Measurements from ENCODE around the gene HELZ.

Gene HELZ

GRCh38 chr17:67033613-67034012 lies 211.4 kb downstream of the HELZ start:
- no peak overlapping the region for H3K27ac ChIP-seq (ENCODE audit: extremely low read depth, low read depth, low read length)
- no peaks in the 10 kb centered on the region for H3K36me3 ChIP-seq (ENCODE audit: control insufficient read depth in 2 of 2, insufficient read depth in 1 of 2, low read length in 2 of 2)
- no peak overlapping the region for H3K4me3 ChIP-seq (ENCODE audit: low read depth, low read length)
- H3K9me3 ChIP-seq (ENCODE audit: control insufficient read depth, insufficient read depth, low read depth, low read length), result no peaks in the 10 kb centered on the region
- no peak for TF ChIP-seq ZNF518A (tag by site-specific recombination; conservative IDR thresholded peaks at IDR 0.05; ENCODE audit: low read depth)
- no peak for TF ChIP-seq ZNF626 (tag by site-specific recombination; IDR thresholded peaks at IDR 0.05)
- no peak for TF ChIP-seq ZFP69B (tag by site-specific recombination; IDR thresholded peaks at IDR 0.05)
- TF ChIP-seq GLIS2 (tag by site-specific recombination; IDR thresholded peaks at IDR 0.05), result no peak
- no peak for TF ChIP-seq ZFP37 (tag by site-specific recombination; IDR thresholded peaks at IDR 0.05)
- no peak for TF ChIP-seq ZNF707 (tag by site-specific recombination; IDR thresholded peaks at IDR 0.05)
- TF ChIP-seq ZNF18 (tag by site-specific recombination; IDR thresholded peaks at IDR 0.05), result no peak
- no peak for TF ChIP-seq ZSCAN18 (tag by site-specific recombination; IDR thresholded peaks at IDR 0.05)
- no peaks in the 10 kb centered on the region for H3K4me1 ChIP-seq (ENCODE audit: control insufficient read depth, insufficient read depth, low read length)
- ChIA-PET CTCF (no interaction called here), POLR2A (no interaction called here)

DNA sequence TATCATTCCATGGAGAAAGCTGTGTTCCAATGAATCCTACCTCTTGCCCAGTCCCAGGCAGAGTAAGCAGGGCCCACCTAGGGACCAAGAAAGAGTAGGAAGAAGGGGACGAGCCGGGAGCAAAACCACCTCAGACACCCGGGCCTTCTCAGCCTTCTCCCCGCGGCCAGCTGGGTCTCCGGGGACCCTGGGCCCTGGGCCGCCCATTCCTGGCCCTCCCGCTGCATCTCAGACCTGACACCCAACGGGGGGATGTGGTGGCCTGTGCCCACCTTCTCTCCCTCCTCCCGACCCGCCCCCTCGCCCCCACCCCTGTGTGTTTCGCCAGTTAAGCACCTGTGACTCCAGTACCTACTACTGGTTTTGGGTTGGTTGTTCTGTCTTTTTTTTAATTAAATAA lies 212.0 kb downstream of the HELZ start:
- Histone ChIP-seq H3K4me3 (ENCODE audit: low read depth, low read length) (no peak overlapping the region), H3K9me3 (ENCODE audit: control insufficient read depth, insufficient read depth, low read depth, low read length) (no peaks in the 10 kb centered on the region), H3K4me1 (ENCODE audit: control insufficient read depth, insufficient read depth, low read length) (no peaks in the 10 kb centered on the region), H3K36me3 (ENCODE audit: control insufficient read depth in 2 of 2, insufficient read depth in 1 of 2, low read length in 2 of 2) (no peaks in the 10 kb centered on the region), H3K27ac (ENCODE audit: extremely low read depth, low read depth, low read length) (no peak overlapping the region)
- CTCF ChIA-PET, result no interaction called here
- POLR2A ChIA-PET, result no interaction called here
- TF ChIP-seq ZBTB17 (tag by site-specific recombination; IDR thresholded peaks at IDR 0.05) (no peak), ZNF404 (tag by site-specific recombination; IDR thresholded peaks at IDR 0.05) (no peak)
- TF ChIP-seq, protein P1, sequence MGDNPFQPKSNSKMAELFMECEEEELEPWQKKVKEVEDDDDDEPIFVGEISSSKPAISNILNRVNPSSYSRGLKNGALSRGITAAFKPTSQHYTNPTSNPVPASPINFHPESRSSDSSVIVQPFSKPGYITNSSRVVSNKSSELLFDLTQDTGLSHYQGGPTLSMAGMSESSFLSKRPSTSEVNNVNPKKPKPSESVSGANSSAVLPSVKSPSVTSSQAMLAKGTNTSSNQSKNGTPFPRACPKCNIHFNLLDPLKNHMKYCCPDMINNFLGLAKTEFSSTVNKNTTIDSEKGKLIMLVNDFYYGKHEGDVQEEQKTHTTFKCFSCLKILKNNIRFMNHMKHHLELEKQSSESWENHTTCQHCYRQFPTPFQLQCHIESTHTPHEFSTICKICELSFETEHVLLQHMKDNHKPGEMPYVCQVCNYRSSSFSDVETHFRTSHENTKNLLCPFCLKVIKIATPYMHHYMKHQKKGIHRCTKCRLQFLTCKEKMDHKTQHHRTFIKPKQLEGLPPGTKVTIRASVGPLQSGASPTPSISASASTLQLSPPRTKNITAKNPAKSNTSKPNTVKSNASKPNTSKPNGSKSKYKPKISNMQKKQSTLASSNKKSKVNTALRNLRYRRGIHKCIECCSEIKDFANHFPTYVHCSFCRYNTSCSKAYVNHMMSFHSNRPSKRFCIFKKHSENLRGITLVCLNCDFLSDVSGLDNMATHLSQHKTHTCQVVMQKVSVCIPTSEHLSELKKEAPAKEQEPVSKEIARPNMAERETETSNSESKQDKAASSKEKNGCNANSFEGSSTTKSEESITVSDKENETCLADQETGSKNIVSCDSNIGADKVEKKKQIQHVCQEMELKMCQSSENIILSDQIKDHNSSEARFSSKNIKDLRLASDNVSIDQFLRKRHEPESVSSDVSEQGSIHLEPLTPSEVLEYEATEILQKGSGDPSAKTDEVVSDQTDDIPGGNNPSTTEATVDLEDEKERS (tag by site-specific recombination; IDR thresholded peaks at IDR 0.05), result no peak
